Calu3 (cell line): ENCODE data around the gene IFNA8. TPM values are rescaled to one million over a fixed set of nuclear protein-coding genes. Genes with fewer than 3 reads are reported as not detected.

Experiments
- BruUV-seq: library from RNA; stranded (reverse); fragments of 400-500 nt; replicated peaks from 2 replicates; lab custom pipeline; 2021; lab: Mats Ljungman, UMichigan
- CTCF ChIA-PET: fragments of 300-600 bp; sonication (Branson Sonifier 250); formaldehyde crosslinking; loops from one replicate; lab custom pipeline; 2022; ENCODE audit warnings: antibody characterized with exemption; lab: Charles Lee
- DNase-seq: peaks from one replicate; pipeline ENCODE4 v3.0.0; 2022
- H3K27ac Mint-ChIP-seq: one replicate; pipeline ENCODE4 v1.8.0; 2022; ENCODE audit warnings: mixed read lengths; ENCODE audit not compliant: unreplicated experiment
- H3K27me3 Mint-ChIP-seq: one replicate; pipeline ENCODE4 v1.8.0; 2022; ENCODE audit warnings: mixed read lengths; ENCODE audit not compliant: unreplicated experiment
- H3K36me3 Mint-ChIP-seq: one replicate; pipeline ENCODE4 v1.8.0; 2022; ENCODE audit warnings: mild to moderate bottlenecking, moderate library complexity, mixed read lengths; ENCODE audit not compliant: insufficient read depth, unreplicated experiment
- H3K4me1 Mint-ChIP-seq: one replicate; pipeline ENCODE4 v1.8.0; 2022; ENCODE audit warnings: mild to moderate bottlenecking, low read depth, mixed read lengths; ENCODE audit not compliant: unreplicated experiment
- H3K4me3 Mint-ChIP-seq: one replicate; pipeline ENCODE4 v1.8.0; 2022; ENCODE audit warnings: mild to moderate bottlenecking, low read depth, moderate library complexity, mixed read lengths; ENCODE audit not compliant: unreplicated experiment
- H3K9me3 Mint-ChIP-seq: one replicate; pipeline ENCODE4 v1.8.0; 2022; ENCODE audit warnings: low read depth, mixed read lengths; ENCODE audit not compliant: unreplicated experiment
- intact Hi-C: fragments of 100-400 bp; cut with micrococcal nuclease; formaldehyde crosslinking; loops from one replicate; pipeline ENCODE4 v1.10.0; 2022; ENCODE audit not compliant: unreplicated experiment
- total RNA-seq: library from RNA; stranded (reverse); gene quantifications from 2 replicates; pipeline ENCODE4 v1.2.3, GENCODE V29; 2022
- TF ChIP-seq, protein P1 (sequence below): fragments of 200-600 bp; IDR thresholded peaks from one replicate; pipeline ENCODE4 v1.8.0; 2022; ENCODE audit warnings: antibody characterized with exemption; ENCODE audit not compliant: unreplicated experiment

IFNA8 gene
- total RNA-seq, 1 experiment from 2014 or later, result not detected

- CTCF ChIA-PET, result interaction anchor here (0.6 to 1.9 kb wide), 14 partner anchors 10 to 653 kb away, joined by 3 to 16 read pairs (median 4); partner anchors contain the start of gene IFNA8
- Mint-ChIP-seq H3K27me3 (no peaks in the 10 kb centered on the region), H3K4me1 (peaks cover 13% of the 10 kb centered on the region), H3K36me3 (peaks cover 10% of the 10 kb centered on the region), H3K27ac (no peak overlapping the region), H3K9me3 (no peaks in the 10 kb centered on the region), H3K4me3 (peak overlapping the region; percentile 85)
- DNase-seq, result peak; percentile 46
- TF ChIP-seq, protein P1, sequence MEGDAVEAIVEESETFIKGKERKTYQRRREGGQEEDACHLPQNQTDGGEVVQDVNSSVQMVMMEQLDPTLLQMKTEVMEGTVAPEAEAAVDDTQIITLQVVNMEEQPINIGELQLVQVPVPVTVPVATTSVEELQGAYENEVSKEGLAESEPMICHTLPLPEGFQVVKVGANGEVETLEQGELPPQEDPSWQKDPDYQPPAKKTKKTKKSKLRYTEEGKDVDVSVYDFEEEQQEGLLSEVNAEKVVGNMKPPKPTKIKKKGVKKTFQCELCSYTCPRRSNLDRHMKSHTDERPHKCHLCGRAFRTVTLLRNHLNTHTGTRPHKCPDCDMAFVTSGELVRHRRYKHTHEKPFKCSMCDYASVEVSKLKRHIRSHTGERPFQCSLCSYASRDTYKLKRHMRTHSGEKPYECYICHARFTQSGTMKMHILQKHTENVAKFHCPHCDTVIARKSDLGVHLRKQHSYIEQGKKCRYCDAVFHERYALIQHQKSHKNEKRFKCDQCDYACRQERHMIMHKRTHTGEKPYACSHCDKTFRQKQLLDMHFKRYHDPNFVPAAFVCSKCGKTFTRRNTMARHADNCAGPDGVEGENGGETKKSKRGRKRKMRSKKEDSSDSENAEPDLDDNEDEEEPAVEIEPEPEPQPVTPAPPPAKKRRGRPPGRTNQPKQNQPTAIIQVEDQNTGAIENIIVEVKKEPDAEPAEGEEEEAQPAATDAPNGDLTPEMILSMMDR, result peak; percentile 86
- intact Hi-C loops, result loop anchor here (2.0 to 10.0 kb wide), 3 partner anchors 49 to 143 kb away; partner anchors contain the start of gene IFNA1
- BruUV-seq, result no TSS peak
These were observed 12.9 kb upstream of the IFNA8 start for GRCh38 chr9:21395778-21396717.

- CTCF ChIA-PET, result interaction anchor here (1.7 kb wide), 1 partner anchor 35 kb away, joined by 4 read pairs; no protein-coding TSS in a partner anchor
- BruUV-seq, result no TSS peak
- DNase-seq, result no peak
- no peaks in the 10 kb centered on the region for H3K27me3 Mint-ChIP-seq
- H3K4me3 Mint-ChIP-seq, result no peak overlapping the region
- H3K27ac Mint-ChIP-seq, result no peak overlapping the region
- H3K9me3 Mint-ChIP-seq, result no peaks in the 10 kb centered on the region
- TF ChIP-seq, protein P1, result no peak
- intact Hi-C loops, result loop anchor here (10.0 kb wide), 1 partner anchor 46 kb away; the partner anchor contains the start of gene IFNA1
- peaks cover 10% of the 10 kb centered on the region for H3K36me3 Mint-ChIP-seq
- H3K4me1 Mint-ChIP-seq, result peaks cover 13% of the 10 kb centered on the region
These were observed 9.9 kb upstream of the IFNA8 start for GRCh38 chr9:21398955-21399489.

GRCh38 chr9:21399956-21400355, 9.0 kb upstream of the IFNA8 start:
- no peak for DNase-seq
- Mint-ChIP-seq H3K9me3 (no peaks in the 10 kb centered on the region), H3K27ac (no peak overlapping the region), H3K4me3 (no peak overlapping the region), H3K36me3 (peaks cover 10% of the 10 kb centered on the region), H3K27me3 (no peaks in the 10 kb centered on the region), H3K4me1 (peaks cover 13% of the 10 kb centered on the region)
- TF ChIP-seq, protein P1, result no peak
- no TSS peak for BruUV-seq
- CTCF ChIA-PET, result no interaction called here
- intact Hi-C loops, result loop anchor here (10.0 kb wide), 1 partner anchor 45 kb away; the partner anchor contains the start of gene IFNA1

DNA sequence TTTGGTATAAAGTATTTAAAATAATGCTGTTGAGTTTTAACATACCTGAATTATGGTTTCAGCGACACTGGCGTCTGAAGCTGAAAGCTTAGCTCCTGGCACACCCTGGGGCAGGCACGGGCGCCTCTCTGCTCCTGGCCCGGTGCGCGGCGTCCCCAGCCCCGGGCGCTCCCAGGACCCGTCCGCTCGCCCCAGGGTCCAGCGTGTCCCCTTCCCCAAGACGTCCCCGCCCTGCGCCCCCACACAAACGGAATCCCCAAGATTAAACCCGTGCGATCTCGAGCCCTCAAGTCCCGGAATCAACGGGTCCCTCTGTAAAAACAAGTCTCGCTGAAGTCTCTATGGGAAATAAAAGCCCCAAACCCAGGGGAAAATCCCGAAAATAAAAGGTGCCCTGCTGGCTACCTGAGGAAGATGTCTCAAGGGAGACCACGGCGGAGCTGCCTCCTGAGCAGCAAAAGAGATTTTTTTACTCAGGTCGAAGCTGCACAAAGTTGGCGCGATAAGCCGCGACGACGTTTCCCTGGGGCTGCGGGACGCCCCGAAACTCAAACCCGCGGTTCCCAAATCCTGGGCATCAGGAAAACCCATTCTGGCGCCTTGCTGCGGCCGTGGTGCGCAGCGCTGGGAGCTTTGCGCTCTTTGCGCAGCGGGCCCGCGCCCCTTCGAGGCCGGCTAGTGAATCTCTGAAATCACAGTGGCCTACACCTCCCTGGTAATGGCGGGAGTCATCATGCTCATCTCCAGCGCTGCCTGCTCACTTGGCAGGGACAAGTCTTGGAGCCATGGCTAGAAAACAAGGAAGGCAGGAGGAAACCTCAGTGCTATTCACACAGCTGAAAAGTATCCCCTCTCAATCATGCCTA, 6.3 kb upstream of the IFNA8 start:
- peak overlapping the region; percentile 74 for H3K4me3 Mint-ChIP-seq
- no peaks in the 10 kb centered on the region for H3K27me3 Mint-ChIP-seq
- no peaks in the 10 kb centered on the region for H3K4me1 Mint-ChIP-seq
- TF ChIP-seq, protein P1, result no peak
- CTCF ChIA-PET, result interaction anchor here (0.7 to 0.9 kb wide), 3 partner anchors 10 to 757 kb away, joined by 3 to 6 read pairs (median 3); no protein-coding TSS in a partner anchor
- intact Hi-C loops, result no loop called here
- BruUV-seq, result no TSS peak
- no peak overlapping the region for H3K27ac Mint-ChIP-seq
- peak; percentile 39 for DNase-seq
- H3K36me3 Mint-ChIP-seq, result no peaks in the 10 kb centered on the region
- no peaks in the 10 kb centered on the region for H3K9me3 Mint-ChIP-seq
